H1 (cell line): ENCODE data around the gene SIGLEC11.

Experiments
- BCL11A ChIP-seq, 2 experiments: IDR thresholded peaks; one replicate each; pipeline ENCODE4 v1.6.1; 2011; ENCODE audit warnings: low read depth in 2 of 2, low read length in 2 of 2, mild to moderate bottlenecking in 2 of 2
- CBX5 ChIP-seq: fragments of 300-800, 300-1000 bp; sonication (generic); IDR thresholded peaks from 2 replicates; pipeline ENCODE4 v1.7.1; 2016; ENCODE audit warnings: antibody characterized with exemption, low read length, low read depth
- CHD2 ChIP-seq: IDR thresholded peaks from 2 replicates; pipeline ENCODE4 v1.6.1; 2012; ENCODE audit warnings: low read length, improper control_type of control experiment
- CTCF ChIP-seq, 3 experiments: IDR thresholded peaks; 1 replicate in 2 of 3; 2 replicates in 1 of 3; pipeline versions ENCODE4 v1.5.1 to v1.6.1; 2011; ENCODE audit warnings: low read length in 3 of 3, mild to moderate bottlenecking in 3 of 3, inconsistent platforms in 2 of 3, low read depth in 1 of 3, moderate library complexity in 1 of 3; ENCODE audit not compliant: insufficient read depth in 1 of 3; ENCODE audit errors: control extremely low read depth in 1 of 3
- EGR1 ChIP-seq: IDR thresholded peaks from 2 replicates; pipeline ENCODE4 v1.6.1; 2011; ENCODE audit warnings: low read depth, low read length, borderline replicate concordance
- EP300 ChIP-seq, 2 experiments: IDR thresholded peaks; 1 replicate in 1 of 2; 2 replicates in 1 of 2; pipeline ENCODE4 v1.6.1; 2011 to 2012; ENCODE audit warnings: low read depth in 2 of 2, low read length in 2 of 2, mild to moderate bottlenecking in 2 of 2, borderline replicate concordance in 1 of 2, inconsistent platforms in 1 of 2, moderate library complexity in 1 of 2
- EZH2 ChIP-seq: fragments of 200-600 bp; sonication (generic); IDR thresholded peaks from 2 replicates; pipeline ENCODE4 v1.7.1; 2012; ENCODE audit warnings: low read depth, mild to moderate bottlenecking, moderate library complexity, low read length, inconsistent platforms; ENCODE audit not compliant: severe bottlenecking
- GTF2F1 ChIP-seq: IDR thresholded peaks from 2 replicates; pipeline ENCODE4 v1.6.1; 2012; ENCODE audit warnings: low read depth, low read length, improper control_type of control experiment, borderline replicate concordance
- JUND ChIP-seq: IDR thresholded peaks from 2 replicates; pipeline ENCODE4 v1.6.1; 2011; ENCODE audit warnings: mild to moderate bottlenecking, improper control_type of control experiment, low read length
- POLR2A ChIP-seq, 2 experiments: IDR thresholded peaks; 1 replicate in 1 of 2; 2 replicates in 1 of 2; pipeline ENCODE4 v1.6.1; 2011; ENCODE audit warnings: low read depth in 2 of 2, low read length in 2 of 2, mild to moderate bottlenecking in 2 of 2; ENCODE audit errors: control extremely low read depth in 1 of 2
- POLR2AphosphoS5 ChIP-seq: IDR thresholded peaks from 2 replicates; pipeline ENCODE4 v1.6.1; 2011; ENCODE audit warnings: low read depth, low read length
- SIX5 ChIP-seq: IDR thresholded peaks from 2 replicates; pipeline ENCODE4 v1.6.1; 2011; ENCODE audit warnings: mild to moderate bottlenecking, low read depth, low read length
- SUZ12 ChIP-seq: fragments of 200-600 bp; sonication (generic); IDR thresholded peaks from 2 replicates; pipeline ENCODE4 v1.6.1; 2012; ENCODE audit warnings: mild to moderate bottlenecking, inconsistent platforms, low read length, moderate library complexity, mixed read lengths
- YY1 ChIP-seq: IDR thresholded peaks from 2 replicates; pipeline ENCODE4 v1.6.1; 2011; ENCODE audit warnings: low read depth, mild to moderate bottlenecking, low read length

- TF ChIP-seq CBX5 (no peak), POLR2A (IDR thresholded peaks at IDR 0.05; ENCODE audit: control extremely low read depth in 1 of 2, low read depth in 2 of 2, low read length in 2 of 2) (no peak), CTCF (IDR thresholded peaks at IDR 0.05; ENCODE audit: control extremely low read depth in 1 of 3, insufficient read depth in 1 of 3, low read depth in 1 of 3, low read length in 3 of 3) (no peak), EZH2 (no peak), GTF2F1 (no peak), POLR2AphosphoS5 (no peak), BCL11A (IDR thresholded peaks at IDR 0.05; ENCODE audit: low read depth in 2 of 2, low read length in 2 of 2) (no peak), CHD2 (no peak), EP300 (IDR thresholded peaks at IDR 0.05; ENCODE audit: borderline replicate concordance in 1 of 2, low read depth in 2 of 2, low read length in 2 of 2) (no peak), SIX5 (no peak), EGR1 (no peak), SUZ12 (no peak), JUND (no peak), YY1 (no peak)
Measured at GRCh38 chr19:49938662-49939061, 22.3 kb downstream of the SIGLEC11 start.
